Activated CD4-positive, alpha-beta T cell treated with anti-CD3 and anti-CD28 coated beads, Interleukin-2, amount 50 U/mL, for 4 hours (primary cell): ENCODE data around the gene BCL2L1.

Experiments
- DNase-seq, 2 experiments: peaks; one replicate each; pipeline ENCODE4 v3.0.0-alpha.2; 2020

BCL2L1 gene

GRCh38 chr20:31723319-31724078 is 831 bp upstream of the BCL2L1 start:
- peak; percentile 94 to 96 for DNase-seq

- no peak for DNase-seq
These were observed 326 bp upstream of the BCL2L1 start for GRCh38 chr20:31723069-31723318.

GRCh38 chr20:31721408-31722256 is 1.0 kb downstream of the BCL2L1 start:
- no peak for DNase-seq

GRCh38 chr20:31720486-31721407 is 1.9 kb downstream of the BCL2L1 start:
- DNase-seq, result no peak

- DNase-seq, result no peak
These were observed 2.8 kb downstream of the BCL2L1 start for GRCh38 chr20:31719644-31720485.

GRCh38 chr20:31718952-31719643 is 3.6 kb downstream of the BCL2L1 start:
- DNase-seq, result no peak

GRCh38 chr20:31717478-31718201 is 5.0 kb downstream of the BCL2L1 start:
- DNase-seq, result no peak

GRCh38 chr20:31716818-31717477 is 5.7 kb downstream of the BCL2L1 start:
- DNase-seq, result no peak

GRCh38 chr20:31716351-31716750 is 6.3 kb downstream of the BCL2L1 start:
- no peak for DNase-seq

GRCh38 chr20:31715766-31716165 is 6.9 kb downstream of the BCL2L1 start:
- DNase-seq, result no peak

- no peak for DNase-seq
These were observed 9.1 kb downstream of the BCL2L1 start for GRCh38 chr20:31713312-31714273.

- DNase-seq, result no peak
These were observed 9.9 kb downstream of the BCL2L1 start for GRCh38 chr20:31712564-31713311.

- no peak for DNase-seq
These were observed 10.5 kb downstream of the BCL2L1 start for GRCh38 chr20:31712112-31712553.

- no peak for DNase-seq
These were observed 11.2 kb downstream of the BCL2L1 start for GRCh38 chr20:31711179-31712111.

GRCh38 chr20:31710423-31711108 is 12.1 kb downstream of the BCL2L1 start:
- DNase-seq, result no peak

- DNase-seq, result no peak
These were observed 12.7 kb downstream of the BCL2L1 start for GRCh38 chr20:31709939-31710338.
